ENCODE data around the gene DIAPH3. TPM values are rescaled to one million over a fixed set of nuclear protein-coding genes. Genes with fewer than 3 reads are reported as not detected.
A peak's percentile ranks its signal among the peaks of the same experiment; 100 is the strongest.

The DIAPH3 gene
- polyA plus RNA-seq, 1 of the 3 experiments (the other 2 are of a cell fraction) = 5.4 TPM

DNA sequence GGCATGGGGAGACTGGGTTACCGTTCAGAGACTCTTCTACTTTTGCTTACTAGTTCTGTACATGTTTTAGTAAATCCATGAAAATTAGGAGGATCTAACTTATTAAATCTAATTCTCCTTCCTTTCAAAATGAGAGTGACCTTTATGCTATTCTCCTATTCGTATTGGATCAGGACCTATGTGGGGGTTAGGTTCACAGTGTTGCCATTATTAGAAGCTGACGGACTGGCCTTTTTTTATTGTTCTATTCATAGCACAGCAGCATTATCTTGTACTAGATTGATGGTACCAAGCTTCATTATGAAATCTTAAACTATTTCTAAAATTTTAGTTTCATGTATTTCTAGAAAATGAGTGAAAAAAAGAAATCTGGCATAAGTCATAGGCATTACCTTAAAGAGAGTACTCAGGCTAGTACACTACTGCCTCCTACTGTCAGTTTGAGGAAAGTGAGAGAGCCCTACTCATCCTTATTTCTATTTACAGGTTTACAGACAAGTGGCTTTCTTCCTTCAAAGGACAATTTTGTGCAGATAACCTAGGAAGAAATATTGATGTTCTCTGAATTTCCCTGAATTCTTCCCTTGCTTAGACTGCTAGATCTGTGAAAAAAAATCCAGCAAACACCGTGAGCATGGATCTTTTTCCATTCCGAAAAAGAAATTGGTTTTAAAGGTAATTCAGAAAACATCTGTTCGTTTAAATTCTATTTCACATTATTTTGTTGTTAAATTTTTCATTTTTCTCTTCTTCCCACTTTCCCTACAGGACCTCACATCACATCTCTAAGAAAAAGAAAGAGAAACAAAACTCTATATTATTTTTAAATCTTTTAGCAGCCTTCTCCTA lies 485.5 kb downstream of the DIAPH3 start:
- TF ChIP-seq, protein P1, sequence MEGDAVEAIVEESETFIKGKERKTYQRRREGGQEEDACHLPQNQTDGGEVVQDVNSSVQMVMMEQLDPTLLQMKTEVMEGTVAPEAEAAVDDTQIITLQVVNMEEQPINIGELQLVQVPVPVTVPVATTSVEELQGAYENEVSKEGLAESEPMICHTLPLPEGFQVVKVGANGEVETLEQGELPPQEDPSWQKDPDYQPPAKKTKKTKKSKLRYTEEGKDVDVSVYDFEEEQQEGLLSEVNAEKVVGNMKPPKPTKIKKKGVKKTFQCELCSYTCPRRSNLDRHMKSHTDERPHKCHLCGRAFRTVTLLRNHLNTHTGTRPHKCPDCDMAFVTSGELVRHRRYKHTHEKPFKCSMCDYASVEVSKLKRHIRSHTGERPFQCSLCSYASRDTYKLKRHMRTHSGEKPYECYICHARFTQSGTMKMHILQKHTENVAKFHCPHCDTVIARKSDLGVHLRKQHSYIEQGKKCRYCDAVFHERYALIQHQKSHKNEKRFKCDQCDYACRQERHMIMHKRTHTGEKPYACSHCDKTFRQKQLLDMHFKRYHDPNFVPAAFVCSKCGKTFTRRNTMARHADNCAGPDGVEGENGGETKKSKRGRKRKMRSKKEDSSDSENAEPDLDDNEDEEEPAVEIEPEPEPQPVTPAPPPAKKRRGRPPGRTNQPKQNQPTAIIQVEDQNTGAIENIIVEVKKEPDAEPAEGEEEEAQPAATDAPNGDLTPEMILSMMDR (IDR thresholded peaks at IDR 0.05) = peak; percentile 94
- TF ChIP-seq FOXM1 (IDR thresholded peaks at IDR 0.05; ENCODE audit: low read depth) = no peak
- TF ChIP-seq, protein P2, sequence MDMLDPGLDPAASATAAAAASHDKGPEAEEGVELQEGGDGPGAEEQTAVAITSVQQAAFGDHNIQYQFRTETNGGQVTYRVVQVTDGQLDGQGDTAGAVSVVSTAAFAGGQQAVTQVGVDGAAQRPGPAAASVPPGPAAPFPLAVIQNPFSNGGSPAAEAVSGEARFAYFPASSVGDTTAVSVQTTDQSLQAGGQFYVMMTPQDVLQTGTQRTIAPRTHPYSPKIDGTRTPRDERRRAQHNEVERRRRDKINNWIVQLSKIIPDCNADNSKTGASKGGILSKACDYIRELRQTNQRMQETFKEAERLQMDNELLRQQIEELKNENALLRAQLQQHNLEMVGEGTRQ (IDR thresholded peaks at IDR 0.05; ENCODE audit: borderline replicate concordance, low read depth, low read length) = no peak
- no peak for TF ChIP-seq NRF1 (IDR thresholded peaks at IDR 0.05; ENCODE audit: low read depth, low read length)
- no peak for TF ChIP-seq EP300 (IDR thresholded peaks at IDR 0.05; ENCODE audit: borderline replicate concordance in 1 of 2, low read depth in 1 of 2, low read length in 1 of 2)
- TF ChIP-seq GABPA (IDR thresholded peaks at IDR 0.05; ENCODE audit: low read depth) = no peak
- TF ChIP-seq, protein P3, sequence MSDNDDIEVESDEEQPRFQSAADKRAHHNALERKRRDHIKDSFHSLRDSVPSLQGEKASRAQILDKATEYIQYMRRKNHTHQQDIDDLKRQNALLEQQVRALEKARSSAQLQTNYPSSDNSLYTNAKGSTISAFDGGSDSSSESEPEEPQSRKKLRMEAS (IDR thresholded peaks at IDR 0.05; ENCODE audit: low read depth) = no peak
- no peak for TF ChIP-seq MEF2A (IDR thresholded peaks at IDR 0.05; ENCODE audit: borderline replicate concordance, low read depth)
- TF ChIP-seq FOXJ3 (CRISPR knock-in tag; IDR thresholded peaks at IDR 0.05) = no peak
- peak; percentile 95 for TF ChIP-seq RAD21 (IDR thresholded peaks at IDR 0.05; ENCODE audit: low read length)
- no peak for TF ChIP-seq EZH2phosphoT487 (IDR thresholded peaks at IDR 0.05; ENCODE audit: borderline replicate concordance, low read depth)
- peak; percentile 83 for TF ChIP-seq SMC3 (IDR thresholded peaks at IDR 0.05; ENCODE audit: low read depth, low read length)
- no peak for TF ChIP-seq YY1 (IDR thresholded peaks at IDR 0.05; ENCODE audit: low read depth)
- TF ChIP-seq, protein P4, sequence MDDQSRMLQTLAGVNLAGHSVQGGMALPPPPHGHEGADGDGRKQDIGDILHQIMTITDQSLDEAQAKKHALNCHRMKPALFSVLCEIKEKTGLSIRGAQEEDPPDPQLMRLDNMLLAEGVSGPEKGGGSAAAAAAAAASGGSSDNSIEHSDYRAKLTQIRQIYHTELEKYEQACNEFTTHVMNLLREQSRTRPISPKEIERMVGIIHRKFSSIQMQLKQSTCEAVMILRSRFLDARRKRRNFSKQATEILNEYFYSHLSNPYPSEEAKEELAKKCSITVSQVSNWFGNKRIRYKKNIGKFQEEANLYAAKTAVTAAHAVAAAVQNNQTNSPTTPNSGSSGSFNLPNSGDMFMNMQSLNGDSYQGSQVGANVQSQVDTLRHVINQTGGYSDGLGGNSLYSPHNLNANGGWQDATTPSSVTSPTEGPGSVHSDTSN (IDR thresholded peaks at IDR 0.05) = no peak
- TF ChIP-seq RXRA (IDR thresholded peaks at IDR 0.05; ENCODE audit: borderline replicate concordance, low read depth) = no peak
- no peak for TF ChIP-seq FOSL2 (IDR thresholded peaks at IDR 0.05; ENCODE audit: borderline replicate concordance, low read depth)
- WGBS (ENCODE audit: low lambda C conversion rate) = 87% methylated on average over 6 of the region's 6 CpGs
- H3K4me2 ChIP-seq = no peak overlapping the region
- H3K27me3 ChIP-seq (ENCODE audit: insufficient read depth) = no peaks in the 10 kb centered on the region
- H4K20me1 ChIP-seq (ENCODE audit: insufficient read depth) = no peaks in the 10 kb centered on the region
- no peak overlapping the region for H2AFZ ChIP-seq (ENCODE audit: low read depth)
- ChIA-PET POLR2A (no interaction called here), CTCF (interaction anchor here (0.6 to 5.6 kb wide), 59 partner anchors 9 to 1059 kb away, joined by 3 to 60 read pairs (median 4); no protein-coding TSS in a partner anchor)
- no peaks in the 10 kb centered on the region for H3K9me3 ChIP-seq
- H3F3A ChIP-seq (replicated peaks; ENCODE audit: insufficient read depth) = no peaks in the 10 kb centered on the region
- no peaks in the 10 kb centered on the region for H3K36me3 ChIP-seq (replicated peaks in 1 of 2; ENCODE audit: control insufficient read depth in 1 of 2, insufficient read depth in 2 of 2, low read length in 1 of 2)
- no peak overlapping the region for H3K9ac ChIP-seq
- no peaks in the 10 kb centered on the region for H3K79me2 ChIP-seq (ENCODE audit: insufficient read depth)
- H3K4me1 ChIP-seq (ENCODE audit: control insufficient read depth in 1 of 2, insufficient read depth in 2 of 2, low read depth in 1 of 2, low read length in 1 of 2) = peaks cover 7 to 31% of the 10 kb centered on the region in 2 experiments; a peak in 3 of 4 replicates
- peak; percentile 55 for DNase-seq
- H3K4me3 ChIP-seq (ENCODE audit: low read depth in 2 of 2, low read length in 1 of 2) = no peak overlapping the region; a peak in 1 of 4 replicates
- H3K27ac ChIP-seq (ENCODE audit: low read depth in 2 of 2, low read length in 1 of 2) = peak overlapping the region in 1 of 2 experiments; percentile 81; a peak in 2 of 4 replicates
- H3K9me2 ChIP-seq = no peaks in the 10 kb centered on the region

Data from SK-N-SH (cell line).